Endodermal cell (in vitro differentiated cells): ENCODE results near the gene ACKR3. TPM values are rescaled to one million over a fixed set of nuclear protein-coding genes. Genes with fewer than 3 reads are reported as not detected.

Experiments
- DNase-seq: peaks from one replicate; pipeline ENCODE4 v3.0.0-alpha.2; 2017
- H3K27ac ChIP-seq: 2 replicates; pipeline ENCODE4 v1.5.1; 2013; ENCODE audit warnings: mild to moderate bottlenecking, low read depth, low read length, moderate library complexity
- H3K27me3 ChIP-seq: 2 replicates; pipeline ENCODE4 v1.6.1; 2013; ENCODE audit warnings: mild to moderate bottlenecking, low read length, moderate library complexity; ENCODE audit not compliant: insufficient read depth, control insufficient read depth, poor library complexity, severe bottlenecking
- H3K36me3 ChIP-seq: 2 replicates; pipeline ENCODE4 v1.7.0; 2013; ENCODE audit warnings: mild to moderate bottlenecking, low read length, moderate library complexity; ENCODE audit not compliant: control insufficient read depth, insufficient read depth
- H3K4me1 ChIP-seq: one replicate; pipeline ENCODE4 v1.7.0; 2013; ENCODE audit warnings: low read length; ENCODE audit not compliant: control insufficient read depth, insufficient read depth
- H3K4me3 ChIP-seq: 2 replicates; pipeline ENCODE4 v1.5.1; 2013; ENCODE audit warnings: mild to moderate bottlenecking, low read length, moderate library complexity
- H3K9ac ChIP-seq: 2 replicates; pipeline ENCODE4 v1.6.1; 2013; ENCODE audit warnings: mild to moderate bottlenecking, low read length, moderate library complexity; ENCODE audit not compliant: poor library complexity, severe bottlenecking; ENCODE audit errors: extremely low read depth
- H3K9me3 ChIP-seq: 2 replicates; pipeline ENCODE4 v1.6.1; 2013; ENCODE audit warnings: mild to moderate bottlenecking, low read length, moderate library complexity; ENCODE audit not compliant: control insufficient read depth
- H3K27ac Mint-ChIP-seq: 2 replicates; pipeline ENCODE4 v1.8.0; 2020; ENCODE audit warnings: mixed read lengths
- H3K27me3 Mint-ChIP-seq: 2 replicates; pipeline ENCODE4 v1.8.0; 2021; ENCODE audit warnings: mild to moderate bottlenecking, mixed read lengths; ENCODE audit not compliant: insufficient read depth
- H3K36me3 Mint-ChIP-seq: 2 replicates; pipeline ENCODE4 v1.8.0; 2020; ENCODE audit warnings: low read depth, mixed read lengths
- H3K4me1 Mint-ChIP-seq: 2 replicates; pipeline ENCODE4 v1.8.0; 2020; ENCODE audit warnings: mixed read lengths
- H3K4me3 Mint-ChIP-seq: 2 replicates; pipeline ENCODE4 v1.8.0; 2020; ENCODE audit warnings: mild to moderate bottlenecking, moderate library complexity, mixed read lengths
- H3K9me3 Mint-ChIP-seq: 2 replicates; pipeline ENCODE4 v1.8.0; 2020; ENCODE audit warnings: mild to moderate bottlenecking, mixed read lengths
- CTCF ChIP-seq: fragments of 200-600 bp; sonication (generic); conservative IDR thresholded peaks from 2 replicates; pipeline ENCODE4 v1.5.0; 2021; ENCODE audit warnings: antibody characterized with exemption, mild to moderate bottlenecking
- WGBS, 2 experiments: methylation state at CpG; one replicate each; pipeline versions ENCODE4 v1.1.5 to v1.1.7; 2013; ENCODE audit warnings: missing lambda C conversion rate in 2 of 2, mixed read lengths in 1 of 2; ENCODE audit not compliant: insufficient coverage in 1 of 2, insufficient read length in 1 of 2; 5-methylcytosine and 5-hydroxymethylcytosine counted together
- total RNA-seq, 2 donors: library from RNA; stranded (reverse); fragmentation: NEBNext Ultra II Directional in 1 of 2; extraction: Animal tissue kit (Norgen Biotek cat#: 25700) in 1 of 2; gene quantifications; 2 replicates in 1 of 2; 3 replicates in 1 of 2; pipeline ENCODE4 v1.2.1, GENCODE V29; 2021

ACKR3 gene
- total RNA-seq, 2 donors from 2014 or later = 76.9 to 110 TPM

- H3K9me3 Mint-ChIP-seq = no peaks in the 10 kb centered on the region
- no peak overlapping the region for H3K4me3 ChIP-seq
- H3K4me1 ChIP-seq = no peaks in the 10 kb centered on the region
- no peak overlapping the region for H3K27ac ChIP-seq
- DNase-seq = no peak
- TF ChIP-seq CTCF = no peak
- WGBS, 2 experiments = 94 to 95% methylated on average over 12 to 14 of the region's 14 CpGs
- H3K9me3 ChIP-seq = no peaks in the 10 kb centered on the region
- no peak overlapping the region for H3K9ac ChIP-seq
- H3K27me3 ChIP-seq = no peaks in the 10 kb centered on the region
- H3K36me3 Mint-ChIP-seq = no peaks in the 10 kb centered on the region
- H3K27ac Mint-ChIP-seq = no peak overlapping the region
- H3K4me1 Mint-ChIP-seq = no peaks in the 10 kb centered on the region
- H3K36me3 ChIP-seq = no peaks in the 10 kb centered on the region
- H3K4me3 Mint-ChIP-seq = no peak overlapping the region
- no peaks in the 10 kb centered on the region for H3K27me3 Mint-ChIP-seq
Measured at GRCh38 chr2:236592821-236593220, 23.2 kb downstream of the ACKR3 start.

- DNase-seq = no peak
- Mint-ChIP-seq H3K36me3 (no peaks in the 10 kb centered on the region), H3K9me3 (no peaks in the 10 kb centered on the region), H3K27me3 (no peaks in the 10 kb centered on the region), H3K27ac (no peak overlapping the region), H3K4me3 (no peak overlapping the region), H3K4me1 (peaks cover under 1% of the 10 kb centered on the region)
- WGBS, 2 experiments = 93% methylated on average over 2 of the region's 2 CpGs; no CpG with 5 or more reads in 1 of the 2 experiments
- H3K4me3 ChIP-seq = no peak overlapping the region
- H3K9ac ChIP-seq = no peak overlapping the region
- no peaks in the 10 kb centered on the region for H3K4me1 ChIP-seq
- no peaks in the 10 kb centered on the region for H3K27me3 ChIP-seq
- no peaks in the 10 kb centered on the region for H3K36me3 ChIP-seq
- TF ChIP-seq CTCF = no peak
- no peak overlapping the region for H3K27ac ChIP-seq
- no peaks in the 10 kb centered on the region for H3K9me3 ChIP-seq
Measured at GRCh38 chr2:236593531-236593930, 23.9 kb downstream of the ACKR3 start.

GRCh38 chr2:236593956-236594355 is 24.3 kb downstream of the ACKR3 start:
- no peak overlapping the region for H3K27ac ChIP-seq
- Mint-ChIP-seq H3K9me3 (no peaks in the 10 kb centered on the region), H3K27ac (no peak overlapping the region), H3K27me3 (no peaks in the 10 kb centered on the region), H3K36me3 (no peaks in the 10 kb centered on the region), H3K4me3 (no peak overlapping the region), H3K4me1 (peaks cover 3% of the 10 kb centered on the region)
- H3K4me3 ChIP-seq = no peak overlapping the region
- H3K9ac ChIP-seq = no peak overlapping the region
- DNase-seq = no peak
- no peaks in the 10 kb centered on the region for H3K36me3 ChIP-seq
- TF ChIP-seq CTCF = no peak
- H3K9me3 ChIP-seq = no peaks in the 10 kb centered on the region
- H3K27me3 ChIP-seq = no peaks in the 10 kb centered on the region
- peaks cover under 1% of the 10 kb centered on the region for H3K4me1 ChIP-seq
